Measurements from ENCODE around the gene C1orf35. TPM values are rescaled to one million over a fixed set of nuclear protein-coding genes. Genes with fewer than 3 reads are reported as not detected.
A peak's percentile ranks its signal among the peaks of the same experiment; 100 is the strongest.

Gene C1orf35
- total RNA-seq, 3 donors from 2014 or later, result 11.5 to 17.0 (median 15.7) TPM

- peak overlapping the region; percentile 60 to 82 for H3K27ac ChIP-seq
- H3K4me1 ChIP-seq, result peaks cover 0 to 16% of the 10 kb centered on the region in 2 donors
- TF ChIP-seq POLR2A (IDR thresholded peaks at IDR 0.05), result no peak
- no peak for TF ChIP-seq POLR2AphosphoS5 (IDR thresholded peaks at IDR 0.05)
- TF ChIP-seq CTCF (IDR thresholded peaks at IDR 0.05), result no peak
- H3K9me3 ChIP-seq, result no peaks in the 10 kb centered on the region
- no peaks in the 10 kb centered on the region for H3K36me3 ChIP-seq
- intact Hi-C loops (cut with DNase I; ENCODE audit: low total_unique reads), result no loop called here
- DNase-seq (ENCODE audit: low spot score in 2 of 2), result no peak
- peak overlapping the region; percentile 7 to 50 (median 22) for H3K4me3 ChIP-seq
- no peaks in the 10 kb centered on the region for H3K27me3 ChIP-seq
Observed at GRCh38 chr1:228150120-228150460, 47.0 kb upstream of the C1orf35 start.

- TF ChIP-seq POLR2AphosphoS5 (IDR thresholded peaks at IDR 0.05) (no peak), CTCF (IDR thresholded peaks at IDR 0.05) (no peak), POLR2A (IDR thresholded peaks at IDR 0.05) (no peak)
- Histone ChIP-seq H3K4me3 (peak within 1 kb of the TSS; percentile 7 to 50 (median 22)), H3K27ac (peak within 1 kb of the TSS; percentile 60 to 82), H3K36me3 (no peaks in the 10 kb centered on the region), H3K27me3 (no peaks in the 10 kb centered on the region), H3K4me1 (peaks cover 0 to 16% of the 10 kb centered on the region in 2 donors), H3K9me3 (no peaks in the 10 kb centered on the region)
- peak in 1 of 2 donors; percentile 49 for DNase-seq (ENCODE audit: low spot score in 2 of 2)
- intact Hi-C loops (cut with DNase I; ENCODE audit: low total_unique reads), result no loop called here
Observed at GRCh38 chr1:228149406-228150119, 46.4 kb upstream of the C1orf35 start, which contains the start of gene GJC2. Gene GJC2 (plus strand): TSS chr1:228149930. CDS start chr1:228157759, 7,829 bp downstream.

GRCh38 chr1:228148935-228149405, 45.8 kb upstream of the C1orf35 start:
- TF ChIP-seq POLR2AphosphoS5 (IDR thresholded peaks at IDR 0.05) (no peak), POLR2A (IDR thresholded peaks at IDR 0.05) (no peak), CTCF (IDR thresholded peaks at IDR 0.05) (no peak)
- DNase-seq (ENCODE audit: low spot score in 2 of 2), result no peak
- H3K36me3 ChIP-seq, result no peaks in the 10 kb centered on the region
- peak overlapping the region; percentile 60 to 82 for H3K27ac ChIP-seq
- no peaks in the 10 kb centered on the region for H3K9me3 ChIP-seq
- peaks cover 4 to 20% of the 10 kb centered on the region in 2 donors for H3K4me1 ChIP-seq
- intact Hi-C loops (cut with DNase I; ENCODE audit: low total_unique reads), result no loop called here
- no peak overlapping the region for H3K4me3 ChIP-seq
- no peaks in the 10 kb centered on the region for H3K27me3 ChIP-seq

GRCh38 chr1:228148196-228148861, 45.2 kb upstream of the C1orf35 start:
- Histone ChIP-seq H3K27me3 (no peaks in the 10 kb centered on the region), H3K4me3 (no peak overlapping the region), H3K27ac (peak overlapping the region in 1 of 2 donors; percentile 82), H3K4me1 (peaks cover 10 to 25% of the 10 kb centered on the region in 2 donors), H3K36me3 (no peaks in the 10 kb centered on the region), H3K9me3 (no peaks in the 10 kb centered on the region)
- intact Hi-C loops (cut with DNase I; ENCODE audit: low total_unique reads), result no loop called here
- TF ChIP-seq CTCF (IDR thresholded peaks at IDR 0.05) (no peak), POLR2AphosphoS5 (IDR thresholded peaks at IDR 0.05) (no peak), POLR2A (IDR thresholded peaks at IDR 0.05) (no peak)
- no peak for DNase-seq (ENCODE audit: low spot score in 2 of 2)

GRCh38 chr1:228147768-228148167, 44.6 kb upstream of the C1orf35 start:
- Histone ChIP-seq H3K27me3 (no peaks in the 10 kb centered on the region), H3K36me3 (no peaks in the 10 kb centered on the region), H3K27ac (peak overlapping the region in 1 of 2 donors; percentile 82), H3K4me3 (no peak overlapping the region), H3K4me1 (peaks cover 14 to 31% of the 10 kb centered on the region in 2 donors), H3K9me3 (no peaks in the 10 kb centered on the region)
- intact Hi-C loops (cut with DNase I; ENCODE audit: low total_unique reads), result no loop called here
- no peak for DNase-seq (ENCODE audit: low spot score in 2 of 2)
- no peak for TF ChIP-seq CTCF (IDR thresholded peaks at IDR 0.05)
- no peak for TF ChIP-seq POLR2A (IDR thresholded peaks at IDR 0.05)
- no peak for TF ChIP-seq POLR2AphosphoS5 (IDR thresholded peaks at IDR 0.05)
